Mesenchymal stem cell (in vitro differentiated cells and primary cell): ENCODE results near the gene SPACA7.

Experiments used
- DNase-seq: peaks from one replicate; pipeline ENCODE4 v3.0.0-alpha.2; 2013
- H2AFZ ChIP-seq: one replicate; pipeline ENCODE4 v1.6.1; 2013; ENCODE audit warnings: low read depth, mild to moderate bottlenecking, control low read depth, inconsistent platforms, low read length, moderate library complexity
- H2AK5ac ChIP-seq: 2 replicates; pipeline ENCODE4 v1.6.1; 2013; ENCODE audit warnings: low read length, moderate library complexity, mild to moderate bottlenecking, inconsistent platforms; ENCODE audit not compliant: severe bottlenecking
- H2BK120ac ChIP-seq: one replicate; pipeline ENCODE4 v1.6.1; 2013; ENCODE audit warnings: low read depth, mild to moderate bottlenecking, inconsistent platforms, low read length, moderate library complexity
- H2BK12ac ChIP-seq, 2 experiments: one replicate each; pipeline ENCODE4 v1.6.1; 2013; ENCODE audit warnings: inconsistent platforms in 2 of 2, low read length in 2 of 2, mild to moderate bottlenecking in 2 of 2, moderate library complexity in 2 of 2, control low read depth in 1 of 2
- H2BK15ac ChIP-seq: one replicate; pipeline ENCODE4 v1.6.1; 2013; ENCODE audit warnings: mild to moderate bottlenecking, low read depth, inconsistent platforms; ENCODE audit not compliant: poor library complexity, severe bottlenecking
- H2BK5ac ChIP-seq: 2 replicates; pipeline ENCODE4 v1.6.1; 2013; ENCODE audit warnings: low read depth, mild to moderate bottlenecking, low read length, control low read depth, inconsistent platforms; ENCODE audit not compliant: poor library complexity, severe bottlenecking
- H3K14ac ChIP-seq, 2 experiments: one replicate each; pipeline ENCODE4 v1.6.1; 2013; ENCODE audit warnings: inconsistent platforms in 2 of 2, low read length in 2 of 2, control low read depth in 1 of 2, mild to moderate bottlenecking in 1 of 2, moderate library complexity in 1 of 2
- H3K18ac ChIP-seq, 2 experiments: one replicate each; pipeline ENCODE4 v1.6.1; 2013; ENCODE audit warnings: inconsistent platforms in 2 of 2, low read length in 2 of 2, control low read depth in 1 of 2, low read depth in 1 of 2, mild to moderate bottlenecking in 1 of 2
- H3K23ac ChIP-seq, 2 experiments: one replicate each; pipeline ENCODE4 v1.6.1; 2013; ENCODE audit warnings: inconsistent platforms in 2 of 2, low read length in 2 of 2, mild to moderate bottlenecking in 2 of 2, moderate library complexity in 2 of 2, control low read depth in 1 of 2
- H3K27ac ChIP-seq: 2 replicates; pipeline ENCODE4 v1.5.1; 2013; ENCODE audit warnings: mild to moderate bottlenecking, moderate library complexity, low read length, control low read depth, inconsistent platforms; ENCODE audit not compliant: poor library complexity, severe bottlenecking
- H3K27me3 ChIP-seq, 2 experiments: 2 replicates each; pipeline versions ENCODE4 v1.6.1 to v1.7.0; 2013; ENCODE audit warnings: low read length in 2 of 2, mild to moderate bottlenecking in 2 of 2, moderate library complexity in 2 of 2, control low read depth in 1 of 2, inconsistent platforms in 1 of 2; ENCODE audit not compliant: control insufficient read depth in 1 of 2, insufficient read depth in 1 of 2
- H3K36me3 ChIP-seq, 2 experiments: 2 replicates each; pipeline versions ENCODE4 v1.6.1 to v1.7.0; 2013; ENCODE audit warnings: low read length in 2 of 2, control low read depth in 1 of 2, inconsistent platforms in 1 of 2, low read depth in 1 of 2, mild to moderate bottlenecking in 1 of 2; ENCODE audit not compliant: insufficient read depth in 2 of 2, control insufficient read depth in 1 of 2
- H3K4ac ChIP-seq, 2 experiments: one replicate each; pipeline ENCODE4 v1.6.1; 2013; ENCODE audit warnings: inconsistent platforms in 2 of 2, low read length in 2 of 2, mild to moderate bottlenecking in 2 of 2, moderate library complexity in 2 of 2, control low read depth in 1 of 2, low read depth in 1 of 2
- H3K4me1 ChIP-seq: 2 replicates; pipeline ENCODE4 v1.6.1; 2013; ENCODE audit warnings: low read depth, low read length, control low read depth; ENCODE audit not compliant: control insufficient read depth, insufficient read depth
- H3K4me2 ChIP-seq: 2 replicates; pipeline ENCODE4 v1.6.1; 2013; ENCODE audit warnings: low read length, mild to moderate bottlenecking, inconsistent platforms; ENCODE audit not compliant: poor library complexity, severe bottlenecking
- H3K4me3 ChIP-seq, 2 experiments: 2 replicates each; pipeline versions ENCODE4 v1.5.1 to v1.7.0; 2013; ENCODE audit warnings: low read length in 2 of 2, mild to moderate bottlenecking in 2 of 2, control low read depth in 1 of 2, low read depth in 1 of 2; ENCODE audit not compliant: insufficient read depth in 1 of 2
- H3K79me1 ChIP-seq: replicated peaks from 2 replicates; pipeline ENCODE4 v1.6.1; 2013; ENCODE audit warnings: mild to moderate bottlenecking, control low read depth, low read length, inconsistent platforms; ENCODE audit not compliant: poor library complexity, severe bottlenecking
- H3K9ac ChIP-seq: 2 replicates; pipeline ENCODE4 v1.7.0; 2013; ENCODE audit warnings: mild to moderate bottlenecking, low read length, moderate library complexity
- H3K9me3 ChIP-seq: 2 replicates; pipeline ENCODE4 v1.7.0; 2013; ENCODE audit warnings: mild to moderate bottlenecking, low read length; ENCODE audit not compliant: control insufficient read depth
- H4K8ac ChIP-seq: one replicate; pipeline ENCODE4 v1.6.1; 2013; ENCODE audit warnings: inconsistent platforms, mild to moderate bottlenecking, low read length, moderate library complexity
- H4K91ac ChIP-seq: one replicate; pipeline ENCODE4 v1.6.1; 2013; ENCODE audit warnings: mild to moderate bottlenecking, low read length, inconsistent platforms
- WGBS: methylation state at CpG from one replicate; pipeline ENCODE4 v1.1.7; 2013; ENCODE audit warnings: mixed read lengths; 5-methylcytosine and 5-hydroxymethylcytosine counted together

The SPACA7 gene

GRCh38 chr13:112333756-112334543 is 42.2 kb upstream of the SPACA7 start:
- Histone ChIP-seq H3K23ac (no peak overlapping the region), H3K4me3 (no peak overlapping the region), H2AFZ (no peak overlapping the region), H3K27me3 (peaks cover 15 to 20% of the 10 kb centered on the region in 2 experiments), H4K8ac (no peak overlapping the region), H3K14ac (no peak overlapping the region), H3K4me2 (no peak overlapping the region), H2BK12ac (no peak overlapping the region), H3K4ac (no peak overlapping the region), H2BK5ac (no peak overlapping the region), H2AK5ac (no peak overlapping the region), H3K4me1 (peaks cover 2% of the 10 kb centered on the region), H3K9ac (no peak overlapping the region), H3K27ac (no peak overlapping the region), H4K91ac (no peak overlapping the region), H2BK15ac (no peak overlapping the region), H2BK120ac (no peak overlapping the region), H3K18ac (no peak overlapping the region), H3K79me1 (no peaks in the 10 kb centered on the region), H3K9me3 (peaks cover 9% of the 10 kb centered on the region), H3K36me3 (no peaks in the 10 kb centered on the region)
- WGBS: 79% methylated on average over 7 of the region's 16 CpGs
- DNase-seq: no peak

GRCh38 chr13:112335135-112335534 is 41.0 kb upstream of the SPACA7 start:
- no peak overlapping the region for H2BK5ac ChIP-seq
- no peak overlapping the region for H3K9ac ChIP-seq
- no peak overlapping the region for H4K8ac ChIP-seq
- H2AK5ac ChIP-seq: no peak overlapping the region
- H2AFZ ChIP-seq: no peak overlapping the region
- peaks cover 2% of the 10 kb centered on the region for H3K4me1 ChIP-seq
- H2BK12ac ChIP-seq: no peak overlapping the region
- no peak overlapping the region for H3K4ac ChIP-seq
- peaks cover 9% of the 10 kb centered on the region for H3K9me3 ChIP-seq
- no peak overlapping the region for H3K14ac ChIP-seq
- no peak overlapping the region for H3K23ac ChIP-seq
- peaks cover 15 to 20% of the 10 kb centered on the region in 2 experiments for H3K27me3 ChIP-seq
- H2BK15ac ChIP-seq: no peak overlapping the region
- no peak overlapping the region for H3K4me2 ChIP-seq
- no peak for DNase-seq
- no peak overlapping the region for H2BK120ac ChIP-seq
- no peak overlapping the region for H4K91ac ChIP-seq
- H3K4me3 ChIP-seq: no peak overlapping the region
- H3K27ac ChIP-seq: no peak overlapping the region
- no peak overlapping the region for H3K18ac ChIP-seq
- no peaks in the 10 kb centered on the region for H3K79me1 ChIP-seq
- no peaks in the 10 kb centered on the region for H3K36me3 ChIP-seq
- WGBS: 60% methylated on average over 9 of the region's 9 CpGs

- H2BK5ac ChIP-seq: no peak overlapping the region
- no peak overlapping the region for H3K27ac ChIP-seq
- H3K4me1 ChIP-seq: peaks cover 2% of the 10 kb centered on the region
- no peak overlapping the region for H3K9ac ChIP-seq
- no peak overlapping the region for H3K14ac ChIP-seq
- H3K79me1 ChIP-seq: no peaks in the 10 kb centered on the region
- H3K18ac ChIP-seq: no peak overlapping the region
- H3K23ac ChIP-seq: no peak overlapping the region
- no peak overlapping the region for H3K4ac ChIP-seq
- H3K4me2 ChIP-seq: no peak overlapping the region
- no peak overlapping the region for H2BK120ac ChIP-seq
- H2AFZ ChIP-seq: no peak overlapping the region
- H2BK12ac ChIP-seq: no peak overlapping the region
- no peak overlapping the region for H4K91ac ChIP-seq
- H2AK5ac ChIP-seq: no peak overlapping the region
- no peak for DNase-seq
- no peak overlapping the region for H3K4me3 ChIP-seq
- H3K27me3 ChIP-seq: peaks cover 14 to 22% of the 10 kb centered on the region in 2 experiments
- peaks cover 9% of the 10 kb centered on the region for H3K9me3 ChIP-seq
- H3K36me3 ChIP-seq: peaks cover 0 to 4% of the 10 kb centered on the region in 2 experiments
- WGBS: 42% methylated on average over 3 of the region's 3 CpGs
- H4K8ac ChIP-seq: no peak overlapping the region
- no peak overlapping the region for H2BK15ac ChIP-seq
Measured at GRCh38 chr13:112341446-112341845, 34.7 kb upstream of the SPACA7 start.

- Histone ChIP-seq H3K4me1 (peaks cover 2% of the 10 kb centered on the region), H3K9ac (no peak overlapping the region), H2AFZ (no peak overlapping the region), H2AK5ac (no peak overlapping the region), H2BK15ac (no peak overlapping the region), H3K23ac (no peak overlapping the region), H3K4me2 (no peak overlapping the region), H2BK5ac (no peak overlapping the region), H3K4me3 (no peak overlapping the region), H3K18ac (no peak overlapping the region), H3K27ac (no peak overlapping the region), H2BK12ac (no peak overlapping the region), H3K36me3 (peaks cover 0 to 4% of the 10 kb centered on the region in 2 experiments), H3K27me3 (peaks cover 20 to 28% of the 10 kb centered on the region in 2 experiments), H3K9me3 (peaks cover 4% of the 10 kb centered on the region), H3K4ac (no peak overlapping the region), H4K91ac (no peak overlapping the region), H3K79me1 (no peaks in the 10 kb centered on the region), H4K8ac (no peak overlapping the region), H2BK120ac (no peak overlapping the region), H3K14ac (no peak overlapping the region)
- 81% methylated on average over 29 of the region's 29 CpGs for WGBS
- DNase-seq: no peak
Measured at GRCh38 chr13:112341976-112342735, 34.0 kb upstream of the SPACA7 start.
